HepG2 (cell line): ENCODE results near the gene ABHD17B.

Experiments used
- JUNB ChIP-seq: sonication (generic); formaldehyde crosslinking; IDR thresholded peaks from 2 replicates; pipeline ENCODE4 v1.8.0; 2022; ENCODE audit warnings: missing genetic modification reagents, mild to moderate bottlenecking, borderline replicate concordance
- RXRA ChIP-seq: sonication (generic); formaldehyde crosslinking; IDR thresholded peaks from 2 replicates; pipeline ENCODE4 v1.5.1; 2020; ENCODE audit warnings: missing genetic modification reagents
- SRSF9 ChIP-seq: fragments of 200-400 bp; formaldehyde crosslinking; IDR thresholded peaks from 2 replicates; pipeline ENCODE4 v1.6.1; 2018; ENCODE audit warnings: borderline replicate concordance, mild to moderate bottlenecking, low read depth, low read length; ENCODE audit not compliant: insufficient read depth, poor library complexity, severe bottlenecking
- YY1 ChIP-seq: IDR thresholded peaks from 2 replicates; pipeline ENCODE4 v1.6.1; 2011; ENCODE audit warnings: low read length, low read depth, moderate library complexity, mild to moderate bottlenecking; ENCODE audit not compliant: insufficient read depth, insufficient replicate concordance
- ZNF207 ChIP-seq: fragments of 450-650 bp; IDR thresholded peaks from 2 replicates; pipeline ENCODE4 v1.6.1; 2016; ENCODE audit warnings: antibody characterized with exemption, borderline replicate concordance
- ZNF225 ChIP-seq: sonication (generic); formaldehyde crosslinking; IDR thresholded peaks from 2 replicates; pipeline ENCODE4 v1.4.0; 2020; ENCODE audit warnings: mild to moderate bottlenecking, missing genetic modification reagents
- ZNF430 ChIP-seq: sonication (generic); formaldehyde crosslinking; IDR thresholded peaks from 2 replicates; pipeline ENCODE4 v1.9.0; 2021; ENCODE audit warnings: mild to moderate bottlenecking, missing genetic modification reagents
- TF ChIP-seq, protein P1 (sequence below): sonication (generic); formaldehyde crosslinking; IDR thresholded peaks from 2 replicates; pipeline ENCODE4 v1.8.0; 2022; ENCODE audit warnings: mild to moderate bottlenecking, missing genetic modification reagents
- TF ChIP-seq, protein P2 (sequence below): sonication (generic); formaldehyde crosslinking; IDR thresholded peaks from 2 replicates; pipeline ENCODE4 v1.4.0; 2020; ENCODE audit warnings: missing genetic modification reagents, borderline replicate concordance
- TF ChIP-seq, protein P3 (sequence below): sonication (generic); formaldehyde crosslinking; IDR thresholded peaks from 2 replicates; pipeline ENCODE4 v1.4.0; 2020; ENCODE audit warnings: missing genetic modification reagents
- TF ChIP-seq, protein P4 (sequence below): sonication (generic); formaldehyde crosslinking; IDR thresholded peaks from 2 replicates; pipeline ENCODE4 v1.5.0; 2020; ENCODE audit warnings: mild to moderate bottlenecking, missing genetic modification reagents, moderate library complexity

DNA sequence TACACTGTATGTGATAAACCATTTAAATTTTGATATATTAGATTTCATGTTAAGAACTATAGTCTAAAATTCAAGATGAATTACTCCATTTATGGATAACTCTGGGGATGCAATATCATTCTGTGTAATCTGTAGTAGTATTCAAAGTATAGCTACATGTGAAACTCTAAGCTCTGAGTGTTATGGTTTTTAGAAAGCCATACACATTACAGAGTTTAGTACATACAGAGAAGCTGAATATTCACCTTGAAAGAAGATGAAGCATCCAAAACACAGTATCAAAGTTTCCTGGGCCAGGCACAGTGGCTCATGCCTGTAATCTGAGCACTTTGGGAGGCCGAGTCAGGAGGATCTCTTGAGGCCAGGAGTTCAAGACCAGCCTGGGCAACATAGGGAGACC is 25.0 kb downstream of the ABHD17B start:
- no peak for TF ChIP-seq ZNF225 (CRISPR knock-in tag)
- TF ChIP-seq, protein P1, sequence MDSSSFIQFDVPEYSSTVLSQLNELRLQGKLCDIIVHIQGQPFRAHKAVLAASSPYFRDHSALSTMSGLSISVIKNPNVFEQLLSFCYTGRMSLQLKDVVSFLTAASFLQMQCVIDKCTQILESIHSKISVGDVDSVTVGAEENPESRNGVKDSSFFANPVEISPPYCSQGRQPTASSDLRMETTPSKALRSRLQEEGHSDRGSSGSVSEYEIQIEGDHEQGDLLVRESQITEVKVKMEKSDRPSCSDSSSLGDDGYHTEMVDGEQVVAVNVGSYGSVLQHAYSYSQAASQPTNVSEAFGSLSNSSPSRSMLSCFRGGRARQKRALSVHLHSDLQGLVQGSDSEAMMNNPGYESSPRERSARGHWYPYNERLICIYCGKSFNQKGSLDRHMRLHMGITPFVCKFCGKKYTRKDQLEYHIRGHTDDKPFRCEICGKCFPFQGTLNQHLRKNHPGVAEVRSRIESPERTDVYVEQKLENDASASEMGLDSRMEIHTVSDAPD (CRISPR knock-in tag): no peak
- TF ChIP-seq SRSF9: no peak
- TF ChIP-seq, protein P2, sequence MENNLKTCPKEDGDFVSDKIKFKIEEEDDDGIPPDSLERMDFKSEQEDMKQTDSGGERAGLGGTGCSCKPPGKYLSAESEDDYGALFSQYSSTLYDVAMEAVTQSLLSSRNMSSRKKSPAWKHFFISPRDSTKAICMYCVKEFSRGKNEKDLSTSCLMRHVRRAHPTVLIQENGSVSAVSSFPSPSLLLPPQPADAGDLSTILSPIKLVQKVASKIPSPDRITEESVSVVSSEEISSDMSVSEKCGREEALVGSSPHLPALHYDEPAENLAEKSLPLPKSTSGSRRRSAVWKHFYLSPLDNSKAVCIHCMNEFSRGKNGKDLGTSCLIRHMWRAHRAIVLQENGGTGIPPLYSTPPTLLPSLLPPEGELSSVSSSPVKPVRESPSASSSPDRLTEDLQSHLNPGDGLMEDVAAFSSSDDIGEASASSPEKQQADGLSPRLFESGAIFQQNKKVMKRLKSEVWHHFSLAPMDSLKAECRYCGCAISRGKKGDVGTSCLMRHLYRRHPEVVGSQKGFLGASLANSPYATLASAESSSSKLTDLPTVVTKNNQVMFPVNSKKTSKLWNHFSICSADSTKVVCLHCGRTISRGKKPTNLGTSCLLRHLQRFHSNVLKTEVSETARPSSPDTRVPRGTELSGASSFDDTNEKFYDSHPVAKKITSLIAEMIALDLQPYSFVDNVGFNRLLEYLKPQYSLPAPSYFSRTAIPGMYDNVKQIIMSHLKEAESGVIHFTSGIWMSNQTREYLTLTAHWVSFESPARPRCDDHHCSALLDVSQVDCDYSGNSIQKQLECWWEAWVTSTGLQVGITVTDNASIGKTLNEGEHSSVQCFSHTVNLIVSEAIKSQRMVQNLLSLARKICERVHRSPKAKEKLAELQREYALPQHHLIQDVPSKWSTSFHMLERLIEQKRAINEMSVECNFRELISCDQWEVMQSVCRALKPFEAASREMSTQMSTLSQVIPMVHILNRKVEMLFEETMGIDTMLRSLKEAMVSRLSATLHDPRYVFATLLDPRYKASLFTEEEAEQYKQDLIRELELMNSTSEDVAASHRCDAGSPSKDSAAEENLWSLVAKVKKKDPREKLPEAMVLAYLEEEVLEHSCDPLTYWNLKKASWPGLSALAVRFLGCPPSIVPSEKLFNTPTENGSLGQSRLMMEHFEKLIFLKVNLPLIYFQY (CRISPR knock-in tag): no peak
- no peak for TF ChIP-seq ZNF430 (CRISPR knock-in tag)
- TF ChIP-seq, protein P3, sequence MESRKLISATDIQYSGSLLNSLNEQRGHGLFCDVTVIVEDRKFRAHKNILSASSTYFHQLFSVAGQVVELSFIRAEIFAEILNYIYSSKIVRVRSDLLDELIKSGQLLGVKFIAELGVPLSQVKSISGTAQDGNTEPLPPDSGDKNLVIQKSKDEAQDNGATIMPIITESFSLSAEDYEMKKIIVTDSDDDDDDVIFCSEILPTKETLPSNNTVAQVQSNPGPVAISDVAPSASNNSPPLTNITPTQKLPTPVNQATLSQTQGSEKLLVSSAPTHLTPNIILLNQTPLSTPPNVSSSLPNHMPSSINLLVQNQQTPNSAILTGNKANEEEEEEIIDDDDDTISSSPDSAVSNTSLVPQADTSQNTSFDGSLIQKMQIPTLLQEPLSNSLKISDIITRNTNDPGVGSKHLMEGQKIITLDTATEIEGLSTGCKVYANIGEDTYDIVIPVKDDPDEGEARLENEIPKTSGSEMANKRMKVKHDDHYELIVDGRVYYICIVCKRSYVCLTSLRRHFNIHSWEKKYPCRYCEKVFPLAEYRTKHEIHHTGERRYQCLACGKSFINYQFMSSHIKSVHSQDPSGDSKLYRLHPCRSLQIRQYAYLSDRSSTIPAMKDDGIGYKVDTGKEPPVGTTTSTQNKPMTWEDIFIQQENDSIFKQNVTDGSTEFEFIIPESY (CRISPR knock-in tag): no peak
- no peak for TF ChIP-seq YY1
- TF ChIP-seq RXRA (CRISPR knock-in tag): no peak
- TF ChIP-seq, protein P4, sequence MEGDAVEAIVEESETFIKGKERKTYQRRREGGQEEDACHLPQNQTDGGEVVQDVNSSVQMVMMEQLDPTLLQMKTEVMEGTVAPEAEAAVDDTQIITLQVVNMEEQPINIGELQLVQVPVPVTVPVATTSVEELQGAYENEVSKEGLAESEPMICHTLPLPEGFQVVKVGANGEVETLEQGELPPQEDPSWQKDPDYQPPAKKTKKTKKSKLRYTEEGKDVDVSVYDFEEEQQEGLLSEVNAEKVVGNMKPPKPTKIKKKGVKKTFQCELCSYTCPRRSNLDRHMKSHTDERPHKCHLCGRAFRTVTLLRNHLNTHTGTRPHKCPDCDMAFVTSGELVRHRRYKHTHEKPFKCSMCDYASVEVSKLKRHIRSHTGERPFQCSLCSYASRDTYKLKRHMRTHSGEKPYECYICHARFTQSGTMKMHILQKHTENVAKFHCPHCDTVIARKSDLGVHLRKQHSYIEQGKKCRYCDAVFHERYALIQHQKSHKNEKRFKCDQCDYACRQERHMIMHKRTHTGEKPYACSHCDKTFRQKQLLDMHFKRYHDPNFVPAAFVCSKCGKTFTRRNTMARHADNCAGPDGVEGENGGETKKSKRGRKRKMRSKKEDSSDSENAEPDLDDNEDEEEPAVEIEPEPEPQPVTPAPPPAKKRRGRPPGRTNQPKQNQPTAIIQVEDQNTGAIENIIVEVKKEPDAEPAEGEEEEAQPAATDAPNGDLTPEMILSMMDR (CRISPR knock-in tag): no peak
- TF ChIP-seq JUNB: no peak
- TF ChIP-seq ZNF207: no peak
